HG03280 (cell line): ENCODE measurements around the gene HNRNPUL2.

ENCODE experiments used
- ATAC-seq: cut with Tn5 transposase; IDR thresholded peaks from one replicate; pipeline ENCODE4 v1.9.1; 2021; ENCODE audit warnings: mild to moderate bottlenecking, moderate library complexity; ENCODE audit not compliant: unreplicated experiment

Gene HNRNPUL2

DNA sequence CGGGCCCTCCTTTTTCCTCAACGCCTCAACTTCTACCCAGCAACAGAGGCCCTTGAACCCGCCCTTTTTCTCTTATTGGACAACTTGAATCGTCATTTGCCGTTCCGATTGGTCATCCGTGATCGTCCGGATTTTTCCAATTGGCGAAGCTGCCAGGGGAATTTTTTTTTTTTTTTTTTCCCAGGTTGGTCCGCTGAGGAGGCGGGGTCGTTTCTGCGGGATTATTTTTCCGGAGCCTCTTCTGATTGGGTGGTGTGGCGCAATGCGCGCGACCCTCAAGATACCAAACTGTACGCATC lies 564 bp upstream of the HNRNPUL2 start:
- ATAC-seq, result peak; percentile 59

GRCh38 chr11:62726915-62727164 lies 417 bp downstream of the HNRNPUL2 start:
- peak; percentile 5 for ATAC-seq

GRCh38 chr11:62726156-62726914 lies 922 bp downstream of the HNRNPUL2 start:
- no peak for ATAC-seq

DNA sequence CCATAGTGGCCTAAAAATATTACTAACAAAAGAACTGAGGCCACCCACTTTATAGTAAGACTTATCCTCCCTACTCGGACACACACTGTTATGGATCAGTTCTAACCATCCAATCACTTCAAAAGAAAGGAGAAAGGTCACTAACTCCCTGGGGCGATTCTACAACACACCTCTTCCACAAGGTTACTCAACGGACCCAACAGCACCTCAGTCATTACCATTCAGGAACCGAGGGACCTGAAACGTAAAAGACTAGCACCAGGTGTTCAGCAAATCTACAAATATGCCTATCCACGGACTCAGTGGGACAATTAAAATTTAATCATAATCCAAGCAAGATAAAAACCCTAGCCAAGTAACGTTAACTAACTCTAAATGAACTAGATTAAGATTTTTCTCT lies 1.6 kb downstream of the HNRNPUL2 start:
- ATAC-seq, result no peak

DNA sequence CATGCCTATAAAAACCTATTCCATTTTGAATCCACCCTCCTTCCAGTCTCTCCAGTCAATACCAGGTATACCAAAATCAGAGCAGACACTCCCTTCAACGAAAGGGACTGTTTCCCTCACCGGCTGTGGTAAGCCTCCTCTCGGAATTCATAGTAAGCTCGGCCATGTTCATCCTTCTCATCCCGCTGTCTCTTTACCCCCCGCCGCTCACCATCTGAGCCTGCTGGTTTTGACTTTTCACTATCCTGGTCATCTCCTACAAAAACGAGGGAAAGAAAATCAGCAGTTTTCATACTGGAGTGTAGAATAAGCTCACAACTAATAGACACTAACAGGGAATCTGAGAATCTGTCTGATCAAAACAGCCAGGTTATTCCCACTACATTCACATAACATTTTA lies 3.1 kb downstream of the HNRNPUL2 start:
- ATAC-seq, result no peak

- no peak for ATAC-seq
Observed at GRCh38 chr11:62721994-62722393, 5.3 kb downstream of the HNRNPUL2 start.

DNA sequence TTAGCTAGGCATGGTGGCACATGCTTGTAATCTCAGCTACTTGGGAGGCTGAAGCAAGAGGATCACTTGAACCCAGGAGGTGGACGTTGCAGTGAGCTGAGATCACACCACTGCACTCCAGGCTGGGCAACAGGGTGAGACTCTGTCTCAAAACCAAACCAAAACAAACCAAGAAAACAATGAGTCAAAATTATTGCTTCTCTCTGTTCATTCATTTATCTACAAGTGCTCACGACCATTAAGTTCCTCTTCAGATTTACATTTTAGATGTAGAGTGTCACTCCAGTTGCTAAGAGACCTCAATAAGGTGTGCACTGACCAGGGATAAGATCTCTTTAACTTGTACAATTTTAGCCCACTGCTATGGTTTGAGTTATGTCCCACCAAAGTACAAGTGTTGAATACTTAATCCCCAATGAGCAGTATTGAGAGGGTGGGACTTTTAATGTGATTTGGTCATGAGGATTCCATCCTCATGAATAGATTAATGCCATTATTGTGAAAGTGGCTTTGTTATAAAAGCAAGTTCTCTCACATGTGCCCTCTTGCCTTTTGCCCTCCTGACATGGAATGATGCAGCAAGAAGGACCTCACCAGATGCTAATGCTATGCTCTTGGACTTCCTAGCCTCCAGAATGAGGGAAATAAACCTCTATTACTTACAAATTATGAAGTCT lies 7.8 kb downstream of the HNRNPUL2 start:
- no peak for ATAC-seq

- no peak for ATAC-seq
Observed at GRCh38 chr11:62716816-62717215, 10.4 kb downstream of the HNRNPUL2 start.

- no peak for ATAC-seq
Observed at GRCh38 chr11:62716206-62716605, 11.1 kb downstream of the HNRNPUL2 start.

DNA sequence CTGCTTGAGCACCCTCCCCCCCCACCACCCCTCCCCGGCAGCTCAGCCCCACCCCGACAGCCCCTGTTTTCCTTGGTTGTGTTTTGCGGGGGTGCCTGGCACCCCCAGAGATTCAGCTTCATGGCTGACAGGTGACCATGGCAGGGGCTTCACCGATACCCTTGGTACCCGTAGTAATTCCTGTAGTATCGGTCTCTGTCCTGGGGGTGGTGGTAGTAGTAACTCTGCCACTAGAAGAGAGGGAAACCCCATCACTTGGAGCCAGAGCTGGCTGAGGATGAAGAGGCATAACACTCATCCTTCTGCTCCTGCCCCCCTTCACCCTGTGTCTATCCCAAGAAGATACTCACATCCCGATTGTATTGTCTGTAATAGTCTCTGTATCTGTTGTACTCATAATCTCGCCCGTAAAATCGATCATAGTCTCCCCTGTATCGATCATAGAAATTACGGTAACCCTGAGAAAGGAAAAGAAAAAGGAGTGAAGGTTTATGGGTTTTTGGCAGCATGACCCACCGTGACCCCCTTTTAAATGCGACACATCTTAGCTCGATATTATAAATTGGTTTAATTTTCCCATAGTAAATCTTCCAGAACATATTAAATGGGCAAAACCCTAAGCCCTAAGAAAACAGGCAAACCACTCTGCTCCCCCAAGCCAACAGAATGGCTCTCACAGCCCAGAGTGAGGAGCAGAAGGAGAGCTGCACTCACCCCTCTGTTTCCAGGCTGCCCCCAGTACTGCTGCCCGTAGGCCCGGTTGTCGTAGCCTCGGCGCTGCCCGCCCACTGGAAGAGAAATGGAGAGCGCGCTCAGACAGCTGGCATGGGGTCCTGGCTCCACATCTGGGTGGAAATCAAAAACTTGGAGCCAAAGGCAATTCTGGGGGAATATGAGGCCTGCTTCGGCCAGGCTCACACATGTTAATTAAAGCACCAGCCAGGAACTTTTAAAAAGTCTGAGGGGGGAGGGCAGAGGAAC lies 11.8 kb downstream of the HNRNPUL2 start:
- no peak for ATAC-seq

DNA sequence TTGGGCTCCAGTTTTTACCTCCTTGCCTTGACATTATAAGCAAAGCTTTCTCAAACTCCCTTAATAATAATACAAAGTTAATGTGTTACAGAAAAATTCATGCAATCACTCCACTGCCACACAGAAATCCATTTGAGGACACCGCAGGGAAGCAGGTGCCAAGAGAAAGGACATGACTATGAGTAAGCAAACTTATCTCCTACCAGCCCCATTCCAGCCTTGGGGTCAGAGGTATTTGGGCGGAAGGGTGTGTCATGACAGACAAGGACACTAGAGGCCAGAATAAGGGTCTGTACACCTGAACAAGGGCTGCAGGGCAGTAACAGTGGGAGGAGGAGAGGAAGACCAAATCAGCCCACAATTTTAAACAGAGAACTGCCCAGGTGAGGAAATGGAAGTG lies 13.9 kb downstream of the HNRNPUL2 start:
- no peak for ATAC-seq

- ATAC-seq, result no peak
Observed at GRCh38 chr11:62712861-62713260, 14.4 kb downstream of the HNRNPUL2 start.

DNA sequence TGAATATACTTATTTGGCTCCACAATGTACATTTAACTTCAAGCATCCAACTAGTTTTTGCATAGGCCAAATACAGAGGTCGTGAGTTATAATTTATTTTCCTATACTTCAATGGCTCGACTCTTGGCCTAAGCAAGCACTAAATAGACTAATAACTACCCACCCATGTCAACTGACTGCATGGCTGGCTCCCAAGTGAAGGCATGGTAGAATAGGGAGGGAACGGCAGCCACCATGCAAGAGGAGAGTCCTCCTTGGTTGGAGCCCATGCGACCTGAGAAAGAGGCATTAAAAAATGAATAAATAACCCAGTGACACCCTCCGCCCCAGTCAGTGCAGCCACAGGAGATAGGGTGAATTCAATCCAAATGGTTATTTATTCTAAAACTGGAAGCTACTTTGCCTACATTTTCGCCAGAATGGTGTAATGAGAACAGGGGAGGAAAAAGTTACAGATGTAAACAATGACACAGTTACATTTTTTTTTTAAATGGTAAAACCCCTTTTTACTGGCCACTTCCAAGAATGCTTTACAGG lies 14.9 kb downstream of the HNRNPUL2 start:
- ATAC-seq, result no peak

DNA sequence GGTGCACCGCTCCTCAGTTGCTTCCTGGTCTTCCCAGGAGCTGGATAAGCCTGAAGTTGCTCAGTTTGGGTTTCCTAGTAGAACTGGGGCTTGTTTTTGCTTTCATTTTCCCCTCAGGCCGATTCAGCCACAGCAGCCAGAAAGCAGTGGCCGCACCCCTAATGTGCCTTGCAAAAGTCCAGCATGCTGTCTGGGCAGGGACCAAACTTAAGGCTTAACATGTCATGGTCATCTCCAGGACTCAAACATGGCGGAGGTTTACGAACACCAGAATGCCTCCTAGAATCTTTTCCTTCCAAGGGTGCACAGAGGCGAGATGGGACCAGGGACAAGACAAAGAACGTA lies 17.3 kb downstream of the HNRNPUL2 start:
- ATAC-seq, result no peak

DNA sequence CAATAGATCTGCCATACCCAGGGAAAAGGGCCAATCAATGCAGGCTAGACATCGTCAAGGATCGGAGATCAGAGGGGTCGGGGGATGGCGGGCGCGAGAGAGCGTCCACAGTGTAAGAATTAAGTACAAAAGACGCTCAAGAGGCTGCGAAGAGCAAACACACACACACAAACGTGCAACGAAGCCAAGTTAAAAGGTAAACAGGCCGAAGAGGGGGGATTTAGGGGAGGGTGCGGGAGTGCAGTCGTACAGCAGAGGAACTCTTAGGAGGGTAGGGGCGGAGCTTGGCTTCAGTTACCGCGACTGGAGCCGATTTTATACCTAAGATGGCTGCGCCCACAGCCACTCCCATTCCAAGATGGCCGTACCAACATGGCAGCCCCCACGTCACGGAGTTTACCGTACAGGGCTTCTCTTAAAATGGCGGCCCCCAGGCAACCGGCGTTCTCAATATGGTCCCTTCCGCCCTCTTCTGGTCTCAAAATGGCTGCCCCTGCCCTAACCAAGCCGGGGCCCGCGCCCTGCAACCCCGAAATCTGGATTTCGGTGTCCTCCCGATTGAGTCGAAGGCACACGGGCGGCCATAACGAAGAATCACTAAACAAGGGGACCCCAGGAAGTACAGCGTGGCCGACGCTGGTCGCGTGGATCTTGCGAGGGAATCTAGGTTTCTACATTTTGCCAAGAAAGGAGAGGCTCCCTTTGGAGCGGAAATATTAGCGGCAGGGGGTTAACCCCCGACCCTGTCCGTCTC lies 17.8 kb downstream of the HNRNPUL2 start:
- peak; percentile 74 for ATAC-seq

GRCh38 chr11:62708793-62709192 lies 18.5 kb downstream of the HNRNPUL2 start:
- peak; percentile 2 for ATAC-seq

DNA sequence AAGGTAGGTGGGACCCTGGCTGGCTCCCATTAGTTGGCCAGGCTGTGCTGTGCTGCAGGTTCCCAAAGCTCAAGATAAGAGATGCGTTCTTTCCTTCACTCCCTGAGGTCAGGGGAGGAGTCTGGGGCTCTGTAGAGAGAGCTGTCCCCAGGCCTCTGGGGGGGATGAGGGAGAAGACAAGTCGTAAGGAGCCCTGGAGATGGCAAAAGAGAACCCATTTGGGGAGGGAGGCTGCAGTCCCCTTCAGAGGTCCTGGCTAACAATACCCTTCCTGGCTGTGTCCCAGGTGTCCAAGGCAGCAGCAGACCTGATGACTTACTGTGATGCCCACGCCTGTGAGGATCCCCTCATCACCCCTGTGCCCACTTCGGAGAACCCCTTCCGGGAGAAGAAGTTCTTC lies 18.9 kb downstream of the HNRNPUL2 start:
- no peak for ATAC-seq

GRCh38 chr11:62707277-62707861 lies 19.9 kb downstream of the HNRNPUL2 start, which contains the start of the genes BSCL2 and GNG3:
TSS of gene BSCL2 (minus strand) at chr11:62707424. CDS start at chr11:62707195, 229 bp downstream.
TSS of gene GNG3 (plus strand) at chr11:62707676. CDS start at chr11:62708296, 620 bp downstream.
- ATAC-seq, result no peak

DNA sequence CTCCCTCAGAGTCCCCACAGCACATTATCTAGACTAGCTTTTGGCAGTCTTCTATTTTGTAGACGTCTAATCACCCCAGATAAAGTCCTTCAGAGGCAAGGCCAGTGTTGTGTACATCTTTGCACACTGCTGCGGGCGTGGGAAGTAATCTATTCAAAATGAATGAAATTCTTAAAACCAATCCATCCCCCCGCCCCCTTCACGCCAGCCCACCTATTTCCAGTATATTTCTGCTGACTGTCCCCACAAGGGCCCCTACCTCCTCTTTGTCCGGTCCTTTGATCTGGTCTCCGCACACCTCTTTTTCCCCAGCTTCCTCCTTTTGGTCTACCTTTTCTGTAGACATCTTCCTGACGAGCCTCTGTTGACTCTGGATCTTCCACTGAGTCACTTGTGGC lies 20.4 kb downstream of the HNRNPUL2 start:
- no peak for ATAC-seq
